ENCODE measurements around the gene SRBD1. TPM values are rescaled to one million over a fixed set of nuclear protein-coding genes. Genes with fewer than 3 reads are reported as not detected.

The SRBD1 gene
- total and polyA plus RNA-seq, 8 donors, result 4.4 to 45.7 (median 25.5) TPM

- H3K36me3 ChIP-seq, result peaks cover 0 to 47% (median 35%) of the 10 kb centered on the region in 4 donors
- no peak for TF ChIP-seq CTCF (IDR thresholded peaks at IDR 0.05)
- no peak for TF ChIP-seq EP300 (IDR thresholded peaks at IDR 0.05)
- no peak for TF ChIP-seq POLR2AphosphoS5 (IDR thresholded peaks at IDR 0.05)
- TF ChIP-seq POLR2A (IDR thresholded peaks at IDR 0.05), result no peak
- WGBS, 5 donors, result 83 to 98% (median 95%) methylated on average over 4 of the region's 4 CpGs
Observed at GRCh38 chr2:45577441-45577840, 33.6 kb downstream of the SRBD1 start.

GRCh38 chr2:45575881-45576280 is 35.2 kb downstream of the SRBD1 start:
- DNase-seq, result no peak
- Histone ChIP-seq H3K27me3 (no peaks in the 10 kb centered on the region), H3K9me3 (no peaks in the 10 kb centered on the region), H3K4me3 (no peak overlapping the region), H3K36me3 (peaks cover 0 to 48% (median 30%) of the 10 kb centered on the region in 4 donors), H3K27ac (no peak overlapping the region), H3K4me1 (no peaks in the 10 kb centered on the region)
- intact Hi-C loops (cut with DNase I; ENCODE audit: low total_unique reads), result no loop called here
- 90 to 96% (median 91%) methylated on average over 6 of the region's 6 CpGs for WGBS, 5 donors
- TF ChIP-seq EP300 (IDR thresholded peaks at IDR 0.05) (no peak), CTCF (IDR thresholded peaks at IDR 0.05) (no peak), POLR2A (IDR thresholded peaks at IDR 0.05) (no peak), POLR2AphosphoS5 (IDR thresholded peaks at IDR 0.05) (no peak)

More at GRCh38 chr2:45577441-45577840, 33.6 kb downstream of the SRBD1 start:
- Histone ChIP-seq H3K4me3 (no peak overlapping the region), H3K27ac (no peak overlapping the region), H3K27me3 (no peaks in the 10 kb centered on the region), H3K4me1 (no peaks in the 10 kb centered on the region), H3K9me3 (no peaks in the 10 kb centered on the region)
- DNase-seq, result no peak
- intact Hi-C loops (cut with DNase I; ENCODE audit: low total_unique reads), result no loop called here

- TF ChIP-seq CTCF (IDR thresholded peaks at IDR 0.05), result no peak
- no peak for TF ChIP-seq POLR2AphosphoS5 (IDR thresholded peaks at IDR 0.05)
- TF ChIP-seq POLR2A (IDR thresholded peaks at IDR 0.05), result no peak
- no peak for TF ChIP-seq EP300 (IDR thresholded peaks at IDR 0.05)
- H3K27ac ChIP-seq, result no peak overlapping the region
- intact Hi-C loops (cut with DNase I; ENCODE audit: low total_unique reads), result no loop called here
- H3K4me3 ChIP-seq, result no peak overlapping the region
- no peak for DNase-seq
- no peaks in the 10 kb centered on the region for H3K9me3 ChIP-seq
- 94 to 98% (median 96%) methylated on average over 3 of the region's 3 CpGs for WGBS, 5 donors
- H3K4me1 ChIP-seq, result peaks cover 0 to 7% (median 3%) of the 10 kb centered on the region in 4 donors
- peaks cover 0 to 41% (median 28%) of the 10 kb centered on the region in 4 donors for H3K36me3 ChIP-seq
- H3K27me3 ChIP-seq, result no peaks in the 10 kb centered on the region
Observed at GRCh38 chr2:45572979-45573378, 38.1 kb downstream of the SRBD1 start.

- Histone ChIP-seq H3K4me1 (peaks cover 0 to 15% (median 5%) of the 10 kb centered on the region in 4 donors), H3K36me3 (peaks cover 0 to 36% (median 25%) of the 10 kb centered on the region in 4 donors), H3K27me3 (no peaks in the 10 kb centered on the region), H3K27ac (no peak overlapping the region), H3K4me3 (no peak overlapping the region), H3K9me3 (no peaks in the 10 kb centered on the region)
- DNase-seq, result no peak
- no peak for TF ChIP-seq POLR2AphosphoS5 (IDR thresholded peaks at IDR 0.05)
- WGBS, 5 donors, result 95 to 100% (median 99%) methylated on average over 3 of the region's 3 CpGs
- intact Hi-C loops (cut with DNase I; ENCODE audit: low total_unique reads), result no loop called here
Observed at GRCh38 chr2:45571940-45572339, 39.1 kb downstream of the SRBD1 start.

GRCh38 chr2:45570671-45571334 is 40.3 kb downstream of the SRBD1 start:
- intact Hi-C loops (cut with DNase I; ENCODE audit: low total_unique reads), result no loop called here
- Histone ChIP-seq H3K36me3 (peaks cover 0 to 33% (median 21%) of the 10 kb centered on the region in 4 donors), H3K27me3 (no peaks in the 10 kb centered on the region), H3K4me3 (no peak overlapping the region), H3K27ac (no peak overlapping the region), H3K4me1 (peaks cover 0 to 15% (median 5%) of the 10 kb centered on the region in 4 donors), H3K9me3 (no peaks in the 10 kb centered on the region)
- WGBS, 5 donors, result 69 to 81% (median 77%) methylated on average over 3 of the region's 3 CpGs
- TF ChIP-seq POLR2AphosphoS5 (IDR thresholded peaks at IDR 0.05) (no peak), CTCF (IDR thresholded peaks at IDR 0.05) (no peak), POLR2A (IDR thresholded peaks at IDR 0.05) (no peak), EP300 (IDR thresholded peaks at IDR 0.05) (no peak)
- no peak for DNase-seq

All from stomach (tissue), 9 donors.